Measurements from ENCODE around the gene PRSS21.

Gene PRSS21

DNA sequence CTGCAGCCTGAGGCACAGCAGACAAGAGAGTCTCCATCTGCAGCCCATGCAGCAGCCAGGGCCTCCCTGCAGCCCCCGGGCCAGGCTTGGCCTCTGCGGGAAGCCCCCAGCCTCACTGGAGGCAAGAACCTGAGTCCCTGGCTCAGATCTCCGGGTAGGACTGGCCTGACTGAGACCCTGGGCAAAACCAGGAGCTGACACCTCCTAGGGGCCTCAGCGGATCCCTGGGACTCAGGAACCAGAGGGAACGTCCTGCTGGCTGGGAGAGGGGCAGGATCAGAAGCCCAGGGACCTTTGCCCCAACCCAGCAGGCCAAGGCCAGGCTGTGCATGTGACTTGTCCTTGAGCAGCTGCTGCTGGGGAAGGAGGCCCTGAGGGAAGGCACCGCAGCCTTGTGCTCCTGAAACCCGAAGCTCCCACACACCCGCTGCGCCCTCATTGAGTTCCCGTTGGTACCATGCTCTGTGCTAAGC is 1.7 kb upstream of the PRSS21 start:
- Histone ChIP-seq H3K18ac (ENCODE audit: low read length) (no peak overlapping the region), H3K4me2 (ENCODE audit: low read length) (no peak overlapping the region), H3K27ac (ENCODE audit: low read depth, low read length) (no peak overlapping the region), H3K4me1 (ENCODE audit: control insufficient read depth, low read depth, low read length) (no peaks in the 10 kb centered on the region), H3K36me3 (ENCODE audit: control insufficient read depth, insufficient read depth, low read length) (no peaks in the 10 kb centered on the region), H2BK120ac (ENCODE audit: low read depth, low read length) (no peak overlapping the region), H2BK5ac (ENCODE audit: low read length) (no peak overlapping the region), H3K4me3 (ENCODE audit: low read length) (no peak overlapping the region), H3K79me1 (ENCODE audit: low read length) (no peaks in the 10 kb centered on the region), H3K9ac (ENCODE audit: low read length) (no peak overlapping the region), H3K79me2 (ENCODE audit: control insufficient read depth, insufficient read depth, low read length) (no peaks in the 10 kb centered on the region), H3K23ac (ENCODE audit: low read length) (no peak overlapping the region), H2BK15ac (replicated peaks; ENCODE audit: low read depth) (no peak overlapping the region), H4K8ac (ENCODE audit: low read depth, low read length) (no peak overlapping the region), H3K4ac (ENCODE audit: low read depth, low read length) (no peak overlapping the region), H3K27me3 (ENCODE audit: insufficient read depth, low read length, poor library complexity) (no peaks in the 10 kb centered on the region), H4K5ac (ENCODE audit: low read length) (no peak overlapping the region), H2AK5ac (ENCODE audit: low read length) (no peak overlapping the region), H3K56ac (ENCODE audit: low read length) (no peak overlapping the region)
- no peak for DNase-seq
- WGBS (ENCODE audit: extremely low coverage, insufficient coverage, low lambda C conversion rate) = no CpG with 5 or more reads among the region's 10 CpGs

DNA sequence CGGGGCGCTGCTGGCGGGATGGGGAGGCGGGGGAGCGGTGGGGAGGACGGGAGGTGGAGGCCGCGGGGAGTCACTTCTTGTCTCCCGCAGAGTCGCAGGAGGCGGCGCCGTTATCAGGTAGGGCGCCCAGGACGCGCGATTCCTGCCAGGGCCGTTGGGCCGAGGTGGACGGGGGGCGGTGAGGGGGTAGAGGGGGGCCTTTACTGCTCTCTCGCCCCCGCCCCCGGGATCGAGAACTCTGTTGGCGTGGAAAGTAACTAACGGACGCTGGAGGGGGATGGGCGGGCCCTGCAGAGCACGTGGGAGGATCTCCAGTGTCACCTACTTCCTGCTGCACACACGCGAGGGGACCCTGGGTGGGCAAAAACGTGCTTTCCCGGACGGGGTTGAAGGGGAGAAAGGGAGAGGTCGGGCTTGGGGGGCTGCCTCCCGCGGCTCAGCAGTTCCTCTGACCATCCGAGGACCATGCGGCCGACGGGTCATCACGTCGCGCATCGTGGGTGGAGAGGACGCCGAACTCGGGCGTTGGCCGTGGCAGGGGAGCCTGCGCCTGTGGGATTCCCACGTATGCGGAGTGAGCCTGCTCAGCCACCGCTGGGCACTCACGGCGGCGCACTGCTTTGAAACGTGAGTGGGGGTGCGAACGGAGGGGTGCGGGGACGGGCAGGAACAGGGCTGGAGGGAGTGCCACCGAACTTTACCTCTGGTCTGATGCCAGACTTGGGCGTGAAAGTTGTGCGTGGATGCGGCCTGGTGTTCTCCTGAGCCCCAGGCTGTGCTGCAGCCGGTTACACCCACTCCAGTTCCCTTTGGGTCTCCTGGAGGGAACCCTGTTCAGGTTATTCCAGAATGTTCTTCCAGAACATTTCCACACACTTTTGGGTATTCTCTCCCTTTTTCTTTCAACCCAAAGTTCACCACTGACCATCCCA is 569 bp downstream of the PRSS21 start:
- Histone ChIP-seq H3K23ac (ENCODE audit: low read length) (no peak overlapping the region), H2AK5ac (ENCODE audit: low read length) (no peak overlapping the region), H3K27ac (ENCODE audit: low read depth, low read length) (no peak overlapping the region), H3K18ac (ENCODE audit: low read length) (no peak overlapping the region), H4K5ac (ENCODE audit: low read length) (no peak overlapping the region), H2BK120ac (ENCODE audit: low read depth, low read length) (no peak overlapping the region), H3K56ac (ENCODE audit: low read length) (no peak overlapping the region), H3K27me3 (ENCODE audit: insufficient read depth, low read length, poor library complexity) (no peaks in the 10 kb centered on the region), H2BK5ac (ENCODE audit: low read length) (no peak overlapping the region), H3K79me1 (ENCODE audit: low read length) (no peaks in the 10 kb centered on the region), H3K79me2 (ENCODE audit: control insufficient read depth, insufficient read depth, low read length) (no peaks in the 10 kb centered on the region), H2BK15ac (replicated peaks; ENCODE audit: low read depth) (no peak overlapping the region), H3K9ac (ENCODE audit: low read length) (no peak overlapping the region), H3K36me3 (ENCODE audit: control insufficient read depth, insufficient read depth, low read length) (no peaks in the 10 kb centered on the region), H3K4me1 (ENCODE audit: control insufficient read depth, low read depth, low read length) (no peaks in the 10 kb centered on the region), H3K4ac (ENCODE audit: low read depth, low read length) (no peak overlapping the region), H3K4me2 (ENCODE audit: low read length) (no peak overlapping the region), H4K8ac (ENCODE audit: low read depth, low read length) (no peak overlapping the region), H3K4me3 (ENCODE audit: low read length) (no peak overlapping the region)
- DNase-seq = no peak
- no CpG with 5 or more reads among the region's 68 CpGs for WGBS (ENCODE audit: extremely low coverage, insufficient coverage, low lambda C conversion rate)

DNA sequence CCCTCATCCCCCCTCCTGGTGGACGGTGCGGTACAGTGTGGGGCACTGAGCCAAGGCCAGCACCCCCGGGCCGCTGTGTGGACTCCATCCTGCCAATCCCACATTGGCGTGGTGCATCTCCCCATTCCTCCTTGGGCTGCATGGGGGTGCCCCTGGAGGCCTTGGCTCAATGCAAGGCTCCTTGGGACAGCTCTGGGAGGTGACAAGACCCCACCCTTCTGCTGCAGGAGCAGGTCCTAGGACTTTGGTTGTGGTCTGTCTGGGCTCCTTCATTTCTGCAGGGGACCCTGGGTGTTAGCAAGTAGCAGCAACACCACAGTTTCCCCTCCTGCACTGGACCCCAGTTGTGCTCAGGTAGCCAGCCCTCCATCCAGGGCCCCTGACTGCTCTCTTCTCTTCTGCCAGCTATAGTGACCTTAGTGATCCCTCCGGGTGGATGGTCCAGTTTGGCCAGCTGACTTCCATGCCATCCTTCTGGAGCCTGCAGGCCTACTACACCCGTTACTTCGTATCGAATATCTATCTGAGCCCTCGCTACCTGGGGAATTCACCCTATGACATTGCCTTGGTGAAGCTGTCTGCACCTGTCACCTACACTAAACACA is 1.3 kb downstream of the PRSS21 start:
- H3K79me1 ChIP-seq (ENCODE audit: low read length) = no peaks in the 10 kb centered on the region
- H2BK120ac ChIP-seq (ENCODE audit: low read depth, low read length) = no peak overlapping the region
- no peak overlapping the region for H3K56ac ChIP-seq (ENCODE audit: low read length)
- no peak overlapping the region for H3K4ac ChIP-seq (ENCODE audit: low read depth, low read length)
- no CpG with 5 or more reads among the region's 10 CpGs for WGBS (ENCODE audit: extremely low coverage, insufficient coverage, low lambda C conversion rate)
- H2BK5ac ChIP-seq (ENCODE audit: low read length) = no peak overlapping the region
- no peak overlapping the region for H3K18ac ChIP-seq (ENCODE audit: low read length)
- no peak overlapping the region for H2BK15ac ChIP-seq (replicated peaks; ENCODE audit: low read depth)
- H4K5ac ChIP-seq (ENCODE audit: low read length) = no peak overlapping the region
- no peak overlapping the region for H3K4me3 ChIP-seq (ENCODE audit: low read length)
- H3K79me2 ChIP-seq (ENCODE audit: control insufficient read depth, insufficient read depth, low read length) = no peaks in the 10 kb centered on the region
- no peaks in the 10 kb centered on the region for H3K4me1 ChIP-seq (ENCODE audit: control insufficient read depth, low read depth, low read length)
- H3K23ac ChIP-seq (ENCODE audit: low read length) = no peak overlapping the region
- no peak overlapping the region for H4K8ac ChIP-seq (ENCODE audit: low read depth, low read length)
- no peak for DNase-seq
- no peaks in the 10 kb centered on the region for H3K27me3 ChIP-seq (ENCODE audit: insufficient read depth, low read length, poor library complexity)
- no peak overlapping the region for H3K4me2 ChIP-seq (ENCODE audit: low read length)
- H3K9ac ChIP-seq (ENCODE audit: low read length) = no peak overlapping the region
- H3K36me3 ChIP-seq (ENCODE audit: control insufficient read depth, insufficient read depth, low read length) = no peaks in the 10 kb centered on the region
- no peak overlapping the region for H2AK5ac ChIP-seq (ENCODE audit: low read length)
- H3K27ac ChIP-seq (ENCODE audit: low read depth, low read length) = no peak overlapping the region

DNA sequence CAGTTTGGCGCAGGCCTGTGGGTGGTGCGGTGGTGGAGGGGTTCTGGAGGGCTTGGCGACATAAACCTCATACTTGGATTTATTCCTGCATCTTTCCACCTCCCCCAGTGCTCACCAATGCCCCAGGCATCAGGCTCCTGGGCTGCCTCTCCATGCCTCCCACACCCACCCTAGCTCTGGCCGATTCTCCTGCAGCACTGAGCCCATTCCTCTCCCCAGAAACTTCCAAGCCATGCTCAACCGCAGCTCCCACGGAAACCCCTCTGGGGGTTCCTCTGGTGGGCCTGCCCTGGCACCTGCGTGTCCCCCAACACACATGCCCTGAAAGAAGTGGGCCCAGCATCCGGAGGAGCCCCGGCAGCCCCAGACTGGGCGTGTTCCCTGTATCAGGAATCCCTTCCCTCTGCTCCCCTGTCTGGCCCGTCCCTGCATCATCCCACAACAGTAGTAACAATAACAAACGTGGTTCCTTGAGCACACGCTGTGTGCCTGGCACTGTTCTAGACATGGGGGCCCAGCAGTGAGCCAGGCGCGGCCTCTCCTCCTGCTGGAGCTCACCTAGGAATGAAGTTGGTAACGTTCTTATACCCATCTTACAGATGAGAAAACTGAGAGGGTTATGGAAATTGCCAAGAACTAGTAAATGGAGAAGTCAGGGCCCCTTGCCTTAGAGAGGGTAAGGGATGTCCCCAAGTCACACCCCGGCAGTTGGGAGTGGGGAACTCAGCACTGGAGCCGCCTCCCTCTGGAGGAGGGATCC is 2.3 kb downstream of the PRSS21 start:
- Histone ChIP-seq H3K4me3 (ENCODE audit: low read length) (no peak overlapping the region), H3K4me1 (ENCODE audit: control insufficient read depth, low read depth, low read length) (no peaks in the 10 kb centered on the region), H3K27ac (ENCODE audit: low read depth, low read length) (no peak overlapping the region), H3K79me1 (ENCODE audit: low read length) (no peaks in the 10 kb centered on the region), H3K4me2 (ENCODE audit: low read length) (no peak overlapping the region), H3K18ac (ENCODE audit: low read length) (no peak overlapping the region), H3K56ac (ENCODE audit: low read length) (no peak overlapping the region), H3K36me3 (ENCODE audit: control insufficient read depth, insufficient read depth, low read length) (no peaks in the 10 kb centered on the region), H4K8ac (ENCODE audit: low read depth, low read length) (no peak overlapping the region), H2BK120ac (ENCODE audit: low read depth, low read length) (no peak overlapping the region), H4K5ac (ENCODE audit: low read length) (no peak overlapping the region), H3K23ac (ENCODE audit: low read length) (no peak overlapping the region), H3K4ac (ENCODE audit: low read depth, low read length) (no peak overlapping the region), H3K27me3 (ENCODE audit: insufficient read depth, low read length, poor library complexity) (no peaks in the 10 kb centered on the region), H2BK5ac (ENCODE audit: low read length) (no peak overlapping the region), H3K9ac (ENCODE audit: low read length) (no peak overlapping the region), H2AK5ac (ENCODE audit: low read length) (no peak overlapping the region), H2BK15ac (replicated peaks; ENCODE audit: low read depth) (no peak overlapping the region), H3K79me2 (ENCODE audit: control insufficient read depth, insufficient read depth, low read length) (no peaks in the 10 kb centered on the region)
- no CpG with 5 or more reads among the region's 18 CpGs for WGBS (ENCODE audit: extremely low coverage, insufficient coverage, low lambda C conversion rate)
- DNase-seq = no peak

DNA sequence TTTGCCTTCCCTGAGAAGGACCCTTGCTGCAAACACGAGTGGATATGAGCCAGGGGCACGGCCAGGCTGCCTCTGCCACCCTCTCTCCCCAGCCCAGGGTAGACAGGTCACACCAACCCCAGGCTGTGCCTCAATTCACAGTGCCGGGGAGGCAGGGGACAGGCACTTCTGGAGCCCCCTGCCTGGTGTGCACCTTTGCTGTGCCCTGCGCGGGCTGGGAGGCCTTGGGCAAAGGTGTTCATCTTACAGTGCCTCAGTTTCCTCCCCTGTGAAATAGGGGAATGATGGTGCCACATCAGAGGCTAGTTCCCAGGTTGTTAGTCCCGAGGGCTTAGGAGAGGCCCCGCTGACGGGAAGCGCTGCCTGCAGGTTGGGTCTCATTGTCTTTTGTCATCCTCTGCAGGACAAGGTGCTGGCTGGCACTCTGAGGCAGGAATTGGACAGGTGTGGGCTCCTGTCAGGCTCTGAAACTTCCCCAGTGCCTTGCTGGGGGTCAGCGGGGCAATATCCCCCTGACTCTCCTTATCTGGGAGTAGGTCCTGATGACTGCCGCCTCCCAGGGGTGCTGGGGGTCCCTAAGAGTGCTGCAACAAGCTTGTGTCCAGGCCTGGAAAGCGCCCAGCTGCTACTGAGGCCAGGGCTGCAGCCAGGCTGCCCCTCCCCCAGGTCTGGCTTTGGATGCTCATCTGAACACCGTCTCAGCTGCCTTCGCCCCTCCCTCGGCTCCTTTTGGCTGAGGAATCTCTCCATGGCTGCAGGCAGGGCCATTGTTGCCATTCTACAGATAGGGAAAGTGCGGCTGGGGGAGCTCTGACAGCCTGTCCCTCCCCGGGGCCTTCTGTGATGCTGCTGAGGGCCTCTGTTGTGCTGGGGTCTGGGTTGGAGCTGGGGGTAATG is 3.1 kb downstream of the PRSS21 start:
- Histone ChIP-seq H3K56ac (ENCODE audit: low read length) (no peak overlapping the region), H3K18ac (ENCODE audit: low read length) (no peak overlapping the region), H3K4me1 (ENCODE audit: control insufficient read depth, low read depth, low read length) (no peaks in the 10 kb centered on the region), H2BK15ac (replicated peaks; ENCODE audit: low read depth) (no peak overlapping the region), H3K79me1 (ENCODE audit: low read length) (no peaks in the 10 kb centered on the region), H3K4me3 (ENCODE audit: low read length) (no peak overlapping the region), H3K27me3 (ENCODE audit: insufficient read depth, low read length, poor library complexity) (no peaks in the 10 kb centered on the region), H3K27ac (ENCODE audit: low read depth, low read length) (no peak overlapping the region), H3K23ac (ENCODE audit: low read length) (no peak overlapping the region), H2AK5ac (ENCODE audit: low read length) (no peak overlapping the region), H3K4ac (ENCODE audit: low read depth, low read length) (no peak overlapping the region), H2BK5ac (ENCODE audit: low read length) (no peak overlapping the region), H3K36me3 (ENCODE audit: control insufficient read depth, insufficient read depth, low read length) (no peaks in the 10 kb centered on the region), H3K79me2 (ENCODE audit: control insufficient read depth, insufficient read depth, low read length) (no peaks in the 10 kb centered on the region), H4K8ac (ENCODE audit: low read depth, low read length) (no peak overlapping the region), H2BK120ac (ENCODE audit: low read depth, low read length) (no peak overlapping the region), H3K4me2 (ENCODE audit: low read length) (no peak overlapping the region), H4K5ac (ENCODE audit: low read length) (no peak overlapping the region), H3K9ac (ENCODE audit: low read length) (no peak overlapping the region)
- no peak for DNase-seq
- WGBS (ENCODE audit: extremely low coverage, insufficient coverage, low lambda C conversion rate) = no CpG with 5 or more reads among the region's 17 CpGs
